Brain microvascular endothelial cell (primary cell): ENCODE results near the gene ZNHIT6.
A peak's percentile ranks its signal among the peaks of the same experiment; 100 is the strongest.

Source experiments
- DNase-seq: peaks from one replicate; pipeline ENCODE4 v3.0.0-alpha.2; 2020
- H3K27ac ChIP-seq: fragments of 250-450 bp; sonication (Bioruptor Pico); 2 replicates; pipeline ENCODE4 v1.5.1; 2020; ENCODE audit warnings: mild to moderate bottlenecking, moderate library complexity
- H3K27me3 ChIP-seq: fragments of 250-450 bp; sonication (Bioruptor Pico); replicated peaks from 2 replicates; pipeline ENCODE4 v1.5.1; 2020; ENCODE audit warnings: mild to moderate bottlenecking
- H3K36me3 ChIP-seq: fragments of 250-450 bp; sonication (Bioruptor Pico); replicated peaks from 2 replicates; pipeline ENCODE4 v1.5.1; 2020; ENCODE audit warnings: mild to moderate bottlenecking
- H3K4me3 ChIP-seq: 2 replicates; pipeline ENCODE4 v1.5.1; 2011; ENCODE audit warnings: low read depth, mild to moderate bottlenecking, control low read depth, low read length, moderate library complexity
- in situ Hi-C: cut with HindIII; loops from 2 replicates; pipeline ENCODE4 v1.10.0; 2017; ENCODE audit warnings: low sequenced_read_pairs, low pct_ligation_motif_present
- TF ChIP-seq, protein P1 (sequence below): IDR thresholded peaks from 2 replicates; pipeline ENCODE4 v1.5.1; 2011; ENCODE audit warnings: low read depth, mild to moderate bottlenecking, moderate library complexity, low read length, control low read depth, inconsistent platforms; ENCODE audit errors: missing control alignments

Gene ZNHIT6

DNA sequence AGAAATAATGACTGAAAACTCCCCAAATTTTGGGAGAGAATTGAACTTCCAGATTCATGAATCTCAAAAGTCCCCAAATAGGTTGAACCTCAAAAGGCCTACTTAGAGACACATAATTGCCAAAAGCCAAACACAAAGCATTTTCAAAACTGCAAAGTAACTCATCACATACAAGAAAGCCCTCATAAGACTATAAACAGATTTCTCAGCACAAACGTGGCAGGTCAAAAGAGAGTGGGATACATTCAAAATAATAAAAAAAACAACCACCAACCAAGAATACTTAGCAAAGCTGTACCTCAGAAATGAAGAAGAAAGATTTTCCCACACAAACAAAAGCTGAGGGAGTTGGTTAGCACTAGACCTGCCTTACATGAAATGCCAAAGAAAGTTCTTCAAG lies 69.8 kb downstream of the ZNHIT6 start:
- TF ChIP-seq, protein P1, sequence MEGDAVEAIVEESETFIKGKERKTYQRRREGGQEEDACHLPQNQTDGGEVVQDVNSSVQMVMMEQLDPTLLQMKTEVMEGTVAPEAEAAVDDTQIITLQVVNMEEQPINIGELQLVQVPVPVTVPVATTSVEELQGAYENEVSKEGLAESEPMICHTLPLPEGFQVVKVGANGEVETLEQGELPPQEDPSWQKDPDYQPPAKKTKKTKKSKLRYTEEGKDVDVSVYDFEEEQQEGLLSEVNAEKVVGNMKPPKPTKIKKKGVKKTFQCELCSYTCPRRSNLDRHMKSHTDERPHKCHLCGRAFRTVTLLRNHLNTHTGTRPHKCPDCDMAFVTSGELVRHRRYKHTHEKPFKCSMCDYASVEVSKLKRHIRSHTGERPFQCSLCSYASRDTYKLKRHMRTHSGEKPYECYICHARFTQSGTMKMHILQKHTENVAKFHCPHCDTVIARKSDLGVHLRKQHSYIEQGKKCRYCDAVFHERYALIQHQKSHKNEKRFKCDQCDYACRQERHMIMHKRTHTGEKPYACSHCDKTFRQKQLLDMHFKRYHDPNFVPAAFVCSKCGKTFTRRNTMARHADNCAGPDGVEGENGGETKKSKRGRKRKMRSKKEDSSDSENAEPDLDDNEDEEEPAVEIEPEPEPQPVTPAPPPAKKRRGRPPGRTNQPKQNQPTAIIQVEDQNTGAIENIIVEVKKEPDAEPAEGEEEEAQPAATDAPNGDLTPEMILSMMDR, result no peak
- Histone ChIP-seq H3K27ac (no peak overlapping the region), H3K27me3 (no peaks in the 10 kb centered on the region), H3K4me3 (no peak overlapping the region), H3K36me3 (no peaks in the 10 kb centered on the region)
- DNase-seq, result no peak
- in situ Hi-C loops, result no loop called here

GRCh38 chr1:85630493-85630892 lies 77.7 kb downstream of the ZNHIT6 start:
- in situ Hi-C loops, result no loop called here
- peak overlapping the region; percentile 95 for H3K27ac ChIP-seq
- H3K27me3 ChIP-seq, result no peaks in the 10 kb centered on the region

GRCh38 chr1:85629532-85629920 lies 78.7 kb downstream of the ZNHIT6 start:
- TF ChIP-seq, protein P1, result no peak
- DNase-seq, result no peak
- Histone ChIP-seq H3K36me3 (no peaks in the 10 kb centered on the region), H3K27me3 (no peaks in the 10 kb centered on the region), H3K27ac (peak overlapping the region; percentile 95), H3K4me3 (peak overlapping the region; percentile 23)
- in situ Hi-C loops, result no loop called here

More at GRCh38 chr1:85630493-85630892, 77.7 kb downstream of the ZNHIT6 start:
- Histone ChIP-seq H3K4me3 (no peak overlapping the region), H3K36me3 (no peaks in the 10 kb centered on the region)
- DNase-seq, result no peak
- TF ChIP-seq, protein P1, result no peak

DNA sequence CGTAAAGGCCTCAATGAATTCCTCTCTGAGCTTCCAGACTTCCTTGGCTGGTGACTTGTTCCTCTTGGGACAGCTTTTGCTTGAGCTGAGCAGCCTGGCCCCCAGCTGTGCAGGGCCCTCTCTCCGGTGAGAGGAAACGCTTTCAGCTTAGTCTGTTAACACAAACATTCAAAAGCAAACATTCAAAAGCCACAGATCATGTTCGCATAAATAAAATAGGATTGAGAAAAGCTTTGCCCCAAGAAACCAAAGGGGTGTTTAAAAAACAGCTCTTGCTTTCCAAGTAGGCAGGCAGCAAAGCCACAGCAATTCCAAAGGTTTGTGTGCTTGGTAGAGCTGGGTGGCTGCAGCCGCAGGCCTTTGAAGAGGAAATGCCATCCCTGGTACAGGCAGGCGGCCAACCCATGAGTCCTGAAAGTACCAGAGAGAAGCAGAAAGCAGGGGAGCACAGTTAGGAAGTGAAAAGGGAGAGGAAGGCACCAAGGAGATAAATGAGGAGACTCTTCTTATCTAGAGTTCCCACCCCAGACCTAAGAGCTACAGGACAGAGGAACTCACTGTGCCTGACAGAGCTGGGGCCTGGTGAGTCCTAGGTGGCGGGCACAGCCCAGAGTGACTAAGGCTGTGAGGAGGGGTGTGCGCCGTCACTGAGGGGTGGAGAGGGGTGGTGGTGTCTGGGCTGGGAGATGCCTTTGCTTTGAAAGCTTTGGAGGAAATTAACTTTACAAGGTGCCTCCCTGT lies 79.3 kb downstream of the ZNHIT6 start:
- TF ChIP-seq, protein P1, result no peak
- no peaks in the 10 kb centered on the region for H3K36me3 ChIP-seq
- no peaks in the 10 kb centered on the region for H3K27me3 ChIP-seq
- H3K4me3 ChIP-seq, result peak overlapping the region; percentile 23
- H3K27ac ChIP-seq, result peak overlapping the region; percentile 95
- in situ Hi-C loops, result no loop called here
- DNase-seq, result peak; percentile 88

DNA sequence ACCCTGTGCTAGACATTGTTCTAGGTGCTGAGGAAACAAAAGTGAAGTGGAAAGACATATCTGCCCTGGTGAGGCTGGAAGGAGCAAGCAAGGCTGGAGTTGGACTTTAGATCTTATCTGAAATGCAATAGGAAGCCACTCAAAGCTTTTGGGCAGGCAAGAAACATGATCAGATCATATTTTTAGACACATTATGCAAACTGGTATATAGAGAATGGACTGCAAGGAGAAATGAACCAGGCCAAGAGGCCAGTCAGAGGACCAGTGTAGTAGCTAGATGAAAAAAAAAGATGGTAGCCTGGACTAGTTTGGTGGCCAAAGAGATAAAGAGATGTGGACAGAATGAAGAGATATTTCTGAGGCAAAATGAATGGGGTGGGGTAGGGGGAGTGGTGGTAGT lies 81.4 kb downstream of the ZNHIT6 start:
- in situ Hi-C loops, result no loop called here
- Histone ChIP-seq H3K27me3 (no peaks in the 10 kb centered on the region), H3K36me3 (no peaks in the 10 kb centered on the region), H3K4me3 (no peak overlapping the region), H3K27ac (no peak overlapping the region)
- no peak for DNase-seq
- TF ChIP-seq, protein P1, result no peak

DNA sequence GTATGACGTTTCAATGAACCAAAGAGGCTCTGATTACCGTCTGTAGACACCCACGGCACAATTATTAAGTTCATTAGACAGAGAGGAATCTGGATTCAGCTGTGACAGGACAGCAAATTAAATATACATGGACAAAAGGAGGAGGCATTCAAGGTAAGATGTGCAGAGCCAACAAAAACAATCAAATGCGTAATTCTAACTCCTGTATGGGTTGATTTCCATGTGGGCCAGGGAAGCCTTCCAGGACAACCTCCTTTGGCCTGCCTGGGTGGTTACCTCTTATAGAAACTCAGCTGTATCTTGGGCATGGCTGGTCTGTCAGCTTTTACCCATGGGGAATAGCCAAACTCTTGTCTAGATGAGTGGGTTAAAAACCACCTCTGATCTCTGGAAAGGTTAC lies 83.9 kb downstream of the ZNHIT6 start:
- Histone ChIP-seq H3K27ac (no peak overlapping the region), H3K4me3 (no peak overlapping the region), H3K27me3 (no peaks in the 10 kb centered on the region), H3K36me3 (no peaks in the 10 kb centered on the region)
- DNase-seq, result no peak
- TF ChIP-seq, protein P1, result no peak
- in situ Hi-C loops, result no loop called here
